GM10266 (cell line): ENCODE results near the gene PTPRT.

ENCODE experiments used
- DNase-seq: peaks from one replicate; pipeline ENCODE4 v3.0.0; 2012; ENCODE audit errors: extremely low spot score
- TF ChIP-seq, protein P1 (sequence below): IDR thresholded peaks from 2 replicates; pipeline ENCODE4 v1.5.1; 2012; ENCODE audit warnings: mild to moderate bottlenecking, low read depth; ENCODE audit not compliant: control insufficient read depth, insufficient read depth; ENCODE audit errors: missing control alignments

Gene PTPRT

DNA sequence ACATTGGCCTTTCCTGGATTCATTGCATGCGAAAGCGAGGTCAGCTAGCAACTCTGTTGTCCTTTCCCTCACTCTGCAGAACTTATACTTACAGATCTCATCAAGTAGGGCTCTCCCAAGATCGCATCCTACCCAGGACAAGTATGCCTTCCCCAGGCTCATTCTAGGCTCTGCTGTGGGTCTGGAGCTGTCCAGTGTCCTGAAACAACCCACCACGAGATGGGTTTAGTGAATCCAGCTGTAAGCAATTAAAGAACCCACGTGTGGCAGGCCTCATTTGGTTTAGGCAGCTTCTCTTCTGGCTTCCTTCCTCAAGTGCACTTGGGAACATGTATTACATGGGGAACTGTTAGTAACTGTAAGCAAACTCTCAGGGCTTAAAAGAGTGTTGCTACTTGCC, 1165.1 kb downstream of the PTPRT start:
- TF ChIP-seq, protein P1, sequence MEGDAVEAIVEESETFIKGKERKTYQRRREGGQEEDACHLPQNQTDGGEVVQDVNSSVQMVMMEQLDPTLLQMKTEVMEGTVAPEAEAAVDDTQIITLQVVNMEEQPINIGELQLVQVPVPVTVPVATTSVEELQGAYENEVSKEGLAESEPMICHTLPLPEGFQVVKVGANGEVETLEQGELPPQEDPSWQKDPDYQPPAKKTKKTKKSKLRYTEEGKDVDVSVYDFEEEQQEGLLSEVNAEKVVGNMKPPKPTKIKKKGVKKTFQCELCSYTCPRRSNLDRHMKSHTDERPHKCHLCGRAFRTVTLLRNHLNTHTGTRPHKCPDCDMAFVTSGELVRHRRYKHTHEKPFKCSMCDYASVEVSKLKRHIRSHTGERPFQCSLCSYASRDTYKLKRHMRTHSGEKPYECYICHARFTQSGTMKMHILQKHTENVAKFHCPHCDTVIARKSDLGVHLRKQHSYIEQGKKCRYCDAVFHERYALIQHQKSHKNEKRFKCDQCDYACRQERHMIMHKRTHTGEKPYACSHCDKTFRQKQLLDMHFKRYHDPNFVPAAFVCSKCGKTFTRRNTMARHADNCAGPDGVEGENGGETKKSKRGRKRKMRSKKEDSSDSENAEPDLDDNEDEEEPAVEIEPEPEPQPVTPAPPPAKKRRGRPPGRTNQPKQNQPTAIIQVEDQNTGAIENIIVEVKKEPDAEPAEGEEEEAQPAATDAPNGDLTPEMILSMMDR, result no peak
- no peak for DNase-seq
